DMS79 (cell line): ENCODE measurements around the gene KIF13A.
"Not testable (repeated sequence)": the region's sequence is repeated elsewhere in the genome, so short reads cannot be mapped to it uniquely, and the experiment has no call there.

ENCODE experiments used
- DNase-seq: peaks from one replicate; lab custom pipeline; 2025; lab: John Stamatoyannopoulos, UW

The KIF13A gene

DNA sequence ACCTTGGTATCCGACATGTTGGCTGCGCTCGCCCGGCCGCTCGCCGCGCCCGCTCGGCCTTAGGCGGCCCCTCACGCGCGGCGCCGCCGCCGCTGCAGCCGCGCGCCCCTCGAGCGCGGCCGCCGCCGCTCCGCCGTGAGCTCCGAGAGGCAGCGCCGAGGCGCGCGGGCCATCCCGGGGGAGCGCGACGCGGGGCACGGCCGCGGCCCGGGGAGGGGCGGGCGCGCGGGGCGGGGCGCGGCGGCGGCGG lies at the start of gene KIF13A:
Gene KIF13A (minus strand): TSS at position 189 of the 250 bp plus-strand sequence. CDS start 172 bp downstream, at position 17.
- no peak for DNase-seq

DNA sequence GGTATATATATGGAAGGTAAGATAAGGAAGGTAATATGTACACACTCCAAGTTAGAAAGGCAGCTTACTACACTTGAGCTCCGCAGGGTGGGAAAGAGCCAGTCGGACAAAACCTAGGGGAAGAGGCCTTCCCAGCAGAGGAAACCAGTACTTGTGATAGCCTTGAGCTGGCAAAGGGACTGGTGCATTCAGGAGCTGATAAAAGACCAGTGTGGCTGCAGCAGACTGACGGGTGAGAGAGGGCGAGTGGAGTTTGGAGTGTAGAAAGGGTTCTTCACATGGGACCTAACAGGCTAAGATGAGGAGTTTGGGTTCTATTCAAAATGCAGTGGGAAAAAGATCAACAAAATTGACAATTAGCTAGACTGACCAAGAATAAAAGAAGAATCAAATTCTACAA lies 49.3 kb upstream of the KIF13A start:
- no peak for DNase-seq

GRCh38 chr6:18035330-18035854 lies 48.0 kb upstream of the KIF13A start:
- no peak for DNase-seq

GRCh38 chr6:18034798-18035202 lies 47.4 kb upstream of the KIF13A start:
- DNase-seq, result no peak

DNA sequence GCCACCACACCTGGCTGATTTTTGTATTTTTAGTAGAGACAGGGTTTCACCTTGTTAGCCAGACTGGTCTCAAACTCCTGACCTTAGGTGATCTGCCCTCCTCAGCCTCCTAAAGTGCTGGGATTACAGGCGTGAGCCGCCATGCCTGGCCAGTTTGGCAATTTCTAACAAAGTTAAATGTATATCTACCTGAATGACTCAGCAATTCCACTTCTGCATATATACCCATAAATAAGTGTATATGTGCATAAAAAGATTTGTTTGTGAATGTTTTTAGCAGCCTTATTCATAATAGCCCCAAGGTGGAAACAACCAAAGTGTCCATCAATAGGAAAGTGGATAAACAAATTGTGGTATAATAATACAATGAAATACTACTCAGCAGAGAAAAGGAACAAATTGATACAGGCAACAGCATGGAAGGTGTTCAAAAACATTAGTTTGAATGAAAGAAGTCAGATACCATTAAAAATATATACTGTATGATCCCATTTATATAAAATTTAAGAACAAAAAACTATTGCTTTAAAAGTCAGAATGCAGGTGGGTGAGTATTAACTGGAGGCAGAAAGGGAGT lies 44.3 kb upstream of the KIF13A start:
- DNase-seq, result no peak

DNA sequence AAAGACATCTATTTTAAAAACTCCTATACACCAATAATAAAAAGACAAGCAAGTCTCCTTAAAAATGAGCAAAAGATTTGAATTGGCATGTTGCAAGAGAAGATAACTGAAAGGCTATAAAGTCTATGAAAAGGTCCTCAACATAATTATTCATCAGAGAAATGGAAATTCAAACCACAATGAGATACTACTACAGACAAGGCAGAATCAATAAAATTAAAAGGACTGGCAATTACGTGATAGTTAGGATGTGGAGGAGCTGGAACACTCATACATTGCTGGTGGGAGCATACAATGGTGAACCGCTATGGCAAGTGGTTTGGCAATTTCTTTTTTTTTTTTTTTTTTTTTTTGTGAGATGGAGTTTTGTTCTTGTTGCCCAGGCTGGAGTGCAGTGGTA lies 43.8 kb upstream of the KIF13A start:
- DNase-seq, result no peak

- no peak for DNase-seq
Observed at GRCh38 chr6:18028332-18028731, 40.9 kb upstream of the KIF13A start.

DNA sequence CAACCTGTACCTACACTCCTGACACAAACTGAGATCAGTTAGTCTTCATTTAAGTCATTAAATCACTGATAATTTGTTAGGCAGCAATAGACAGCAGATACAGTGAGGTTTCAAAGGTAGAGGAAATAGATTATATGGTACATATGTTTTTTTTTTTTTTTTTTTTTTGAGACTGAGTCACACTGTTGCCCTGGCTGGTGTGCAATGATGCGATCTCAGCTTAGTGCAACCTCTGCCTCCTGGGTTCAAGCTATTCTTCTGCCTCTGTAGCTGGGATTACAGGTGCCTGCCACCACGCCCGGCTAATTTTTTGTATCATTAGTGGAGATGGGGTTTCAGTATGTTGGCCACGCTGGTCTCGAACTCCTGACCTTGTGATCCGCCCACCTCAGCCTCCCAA lies 38.2 kb upstream of the KIF13A start:
- DNase-seq, result no peak

DNA sequence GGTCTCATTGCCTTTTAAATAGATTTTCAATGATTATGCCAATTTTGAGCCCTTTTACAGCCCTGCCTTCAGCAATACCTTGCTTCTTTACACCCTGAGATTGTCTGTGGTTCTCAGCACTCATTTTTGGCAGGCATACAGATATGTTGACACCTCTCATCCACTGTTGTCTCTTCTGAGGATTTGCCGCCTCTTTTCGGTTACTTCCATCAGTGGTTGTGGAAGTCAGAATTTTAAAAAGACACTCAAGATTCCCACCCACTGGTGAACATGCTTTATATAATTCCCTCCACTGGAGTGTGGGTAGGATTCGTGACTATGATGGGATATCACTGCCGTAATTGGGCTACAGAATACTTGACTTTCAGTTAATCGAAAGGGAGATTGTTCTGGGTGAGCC lies 37.4 kb upstream of the KIF13A start:
- no peak for DNase-seq

DNA sequence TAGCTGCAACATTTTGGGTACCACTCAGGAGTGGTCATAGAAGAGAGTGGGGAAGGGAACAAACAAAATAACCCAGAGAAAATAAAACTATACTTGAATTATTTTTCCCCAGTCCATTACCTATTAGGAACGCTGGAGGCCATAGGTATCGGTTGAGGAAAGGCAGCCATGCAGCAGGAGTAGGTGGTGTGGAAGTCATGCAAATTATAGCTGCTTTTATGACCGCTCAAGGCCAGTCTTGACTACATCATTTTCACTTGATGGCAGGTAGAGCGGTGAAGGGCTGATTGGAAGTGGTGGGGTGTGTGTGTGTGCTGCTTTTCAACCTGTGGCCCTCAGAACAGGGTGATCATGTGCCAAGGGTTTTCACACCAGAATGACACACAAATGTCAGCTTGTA lies 36.5 kb upstream of the KIF13A start:
- DNase-seq, result no peak

GRCh38 chr6:18022398-18023231 lies 35.2 kb upstream of the KIF13A start:
- DNase-seq, result no peak

- no peak for DNase-seq
Observed at GRCh38 chr6:18021166-18021850, 33.9 kb upstream of the KIF13A start.

- not testable (repeated sequence) for DNase-seq
Observed at GRCh38 chr6:18020545-18020944, 33.1 kb upstream of the KIF13A start.

GRCh38 chr6:18019539-18020534 lies 32.4 kb upstream of the KIF13A start:
- DNase-seq, result no peak

- DNase-seq, result not testable (repeated sequence)
Observed at GRCh38 chr6:18019133-18019532, 31.7 kb upstream of the KIF13A start.

DNA sequence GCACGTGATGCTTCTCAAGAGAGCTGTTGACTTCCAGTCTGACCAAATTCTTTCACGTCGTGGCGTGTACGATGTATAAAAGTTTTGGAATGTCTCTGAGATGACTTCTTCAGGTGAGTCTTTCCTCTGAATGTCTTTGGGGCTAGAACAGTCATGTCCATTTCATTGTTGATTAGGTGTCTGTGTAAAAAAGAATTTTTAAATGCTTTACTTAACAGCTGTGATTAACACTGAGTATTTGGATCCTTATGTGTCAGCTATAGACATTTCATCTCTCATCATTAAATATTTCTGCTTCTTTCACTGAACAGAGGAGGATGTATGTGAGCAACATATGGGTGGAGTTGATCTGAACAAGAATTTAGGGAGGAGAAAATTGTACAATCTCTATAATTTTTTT lies 29.3 kb upstream of the KIF13A start:
- no peak for DNase-seq

GRCh38 chr6:18016133-18016532 lies 28.7 kb upstream of the KIF13A start:
- DNase-seq, result no peak

DNA sequence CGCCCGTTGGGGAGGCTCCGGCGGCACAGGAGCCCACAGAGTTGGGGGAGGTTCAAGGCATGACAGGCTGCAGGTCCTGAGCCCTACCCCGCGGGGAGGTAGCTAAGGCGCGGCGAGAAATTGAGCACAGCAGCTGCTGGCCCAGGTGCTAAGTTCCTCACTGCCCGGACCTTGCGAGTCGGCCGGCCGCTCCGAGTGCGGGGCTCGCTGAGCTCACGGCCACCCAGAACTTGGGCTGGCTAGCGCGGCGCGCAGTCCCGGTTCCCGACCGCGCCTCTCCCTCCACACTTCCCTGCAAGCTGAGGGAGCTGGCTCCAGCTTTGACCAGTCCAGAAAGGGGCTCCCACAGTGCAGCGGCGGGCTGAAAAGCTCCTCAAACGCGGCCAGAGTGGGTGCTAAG lies 23.9 kb upstream of the KIF13A start:
- no peak for DNase-seq

- not testable (repeated sequence) for DNase-seq
Observed at GRCh38 chr6:18010540-18010939, 23.1 kb upstream of the KIF13A start.

- no peak for DNase-seq
Observed at GRCh38 chr6:18004256-18004985, 17.0 kb upstream of the KIF13A start.

GRCh38 chr6:17999425-17999824 lies 12.0 kb upstream of the KIF13A start:
- DNase-seq, result no peak
